GM19023 (cell line): Measurements from ENCODE around the gene DNAH17.

Experiments
- ATAC-seq: cut with Tn5 transposase; IDR thresholded peaks from one replicate; pipeline ENCODE4 v1.9.1; 2021; ENCODE audit warnings: mild to moderate bottlenecking, moderate library complexity; ENCODE audit not compliant: unreplicated experiment

DNAH17 gene

GRCh38 chr17:78499715-78500540 lies 77.3 kb downstream of the DNAH17 start:
- ATAC-seq = no peak

GRCh38 chr17:78498848-78499247 lies 78.3 kb downstream of the DNAH17 start:
- ATAC-seq = no peak

DNA sequence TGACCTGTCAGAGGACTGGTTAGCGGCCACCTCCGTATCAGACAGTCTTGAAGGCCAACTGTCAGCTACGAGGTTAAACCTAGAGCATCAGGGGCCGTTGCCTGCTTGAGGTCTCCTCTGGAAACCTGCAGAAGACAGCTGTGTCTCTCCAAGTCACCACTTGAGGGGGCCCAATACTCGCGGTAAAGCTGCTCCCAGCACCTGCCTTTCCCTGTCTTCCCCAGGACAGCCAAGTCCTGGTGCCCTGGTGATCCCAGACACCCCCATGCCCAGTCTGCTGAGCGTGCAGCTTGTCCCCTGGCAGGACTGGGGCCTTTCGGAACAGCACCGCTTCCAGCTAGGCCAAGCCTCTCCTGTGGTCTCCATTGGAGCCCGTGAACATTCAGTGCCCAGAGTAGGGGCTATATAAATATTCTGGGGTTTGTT lies 80.1 kb downstream of the DNAH17 start:
- ATAC-seq = no peak

DNA sequence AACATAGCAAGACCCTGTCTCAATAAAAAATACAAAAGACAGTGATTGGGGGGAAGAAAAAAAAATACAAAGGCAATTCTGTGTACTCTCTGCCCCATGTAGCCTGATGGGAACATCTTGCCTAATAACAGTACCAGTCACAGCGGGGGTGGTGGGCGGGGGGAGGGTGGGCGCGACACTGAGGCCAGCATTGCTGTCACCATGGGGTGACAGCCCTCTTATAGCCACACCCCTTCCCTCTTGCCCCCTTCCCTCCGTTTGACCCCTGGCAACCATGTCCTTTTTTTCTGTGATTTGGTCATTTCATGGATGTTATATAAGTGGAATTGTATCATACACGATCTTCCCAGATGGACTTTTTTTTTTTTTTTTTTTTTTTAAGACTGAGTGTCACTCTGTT lies 80.9 kb downstream of the DNAH17 start:
- no peak for ATAC-seq

- ATAC-seq = no peak
These were observed 81.6 kb downstream of the DNAH17 start for GRCh38 chr17:78495634-78496033.

DNA sequence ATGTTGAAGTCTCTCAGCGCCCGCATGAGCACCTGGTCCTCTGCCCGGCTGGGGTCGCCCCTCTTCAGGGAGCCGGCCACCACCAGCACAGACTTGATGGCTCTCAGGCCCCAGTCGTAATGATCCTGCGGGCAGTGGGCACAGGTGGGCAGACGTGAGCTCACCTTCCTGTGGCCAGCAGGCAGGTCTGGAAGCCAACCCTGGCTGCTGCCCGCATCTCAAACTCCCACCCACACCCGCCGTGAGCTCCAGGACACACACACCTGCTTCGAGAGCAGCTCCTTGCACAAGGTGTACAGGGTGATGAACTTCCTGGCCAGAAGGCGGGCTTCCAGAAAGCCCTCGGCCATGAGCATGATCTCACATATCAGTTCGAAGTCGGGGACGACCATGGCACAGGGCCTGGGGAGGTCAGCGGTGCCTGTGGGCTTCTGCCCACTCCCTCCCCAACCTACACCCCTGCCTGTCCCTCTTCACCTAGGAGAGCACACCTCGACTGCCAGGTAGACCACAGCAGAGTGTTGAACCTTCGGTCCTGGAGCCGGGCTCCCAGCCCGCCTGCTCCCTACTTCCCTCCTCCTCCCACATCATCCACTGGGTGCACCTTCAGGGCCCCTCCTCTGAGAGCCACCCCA lies 82.4 kb downstream of the DNAH17 start:
- ATAC-seq = no peak

DNA sequence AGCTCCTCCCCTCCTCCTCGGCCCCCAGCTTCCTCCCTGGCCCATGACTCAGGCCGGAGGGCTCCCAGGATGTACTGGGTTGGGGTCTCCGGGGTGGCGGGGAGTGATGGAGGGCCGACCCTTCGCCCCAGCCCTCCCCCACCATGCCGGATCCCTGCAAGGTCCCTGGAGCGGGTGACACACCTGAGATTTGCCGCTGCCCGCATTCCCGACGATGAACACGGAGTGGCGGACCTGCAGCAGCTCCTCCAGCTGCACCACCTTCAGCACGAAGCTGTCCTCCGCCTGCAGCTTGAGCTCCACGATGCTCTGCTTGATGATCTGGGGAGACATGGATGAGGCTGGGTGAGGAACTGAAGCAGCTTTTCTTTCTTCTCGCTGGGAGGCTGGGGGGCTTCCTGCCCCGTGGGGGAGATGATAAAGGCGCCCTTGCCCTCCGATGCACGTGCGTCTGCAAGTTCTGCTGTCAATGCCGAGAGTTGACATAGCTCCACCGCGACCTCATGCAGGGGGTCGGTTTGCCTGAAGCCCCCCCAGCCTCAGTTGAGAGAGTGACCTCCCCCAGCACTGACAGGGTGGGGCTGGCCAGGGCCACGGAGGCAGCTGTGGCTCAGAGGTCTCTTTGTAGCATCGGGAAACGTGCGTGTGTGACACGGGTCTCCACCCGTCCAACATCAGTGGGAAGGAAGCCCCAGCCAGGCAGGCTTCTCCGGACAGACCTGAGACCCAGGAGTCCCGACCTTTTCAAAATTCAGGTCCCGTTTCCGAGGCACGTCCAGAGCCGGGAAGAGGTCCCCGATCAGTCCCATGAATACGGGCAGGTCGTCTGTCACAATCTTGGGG lies 83.1 kb downstream of the DNAH17 start:
- ATAC-seq = no peak

DNA sequence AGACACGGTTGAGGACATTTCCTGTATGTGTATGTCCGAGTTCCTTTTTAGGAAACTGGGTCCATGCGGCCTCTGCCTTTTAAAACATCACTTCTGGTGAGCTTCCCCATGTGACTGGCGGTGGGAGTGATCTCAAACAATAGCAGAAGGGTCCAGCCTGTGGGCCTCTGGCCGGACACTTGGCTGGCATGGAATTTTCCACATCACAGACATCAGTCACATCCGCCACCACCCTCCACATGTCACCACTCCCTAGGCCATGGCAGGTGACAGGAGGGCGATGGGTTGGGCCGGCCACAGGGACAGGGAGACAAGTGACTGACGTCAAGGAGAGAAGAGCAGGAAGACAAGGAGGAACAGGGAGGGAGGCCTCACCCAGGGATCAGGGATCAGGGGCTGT lies 83.7 kb downstream of the DNAH17 start:
- ATAC-seq = no peak

DNA sequence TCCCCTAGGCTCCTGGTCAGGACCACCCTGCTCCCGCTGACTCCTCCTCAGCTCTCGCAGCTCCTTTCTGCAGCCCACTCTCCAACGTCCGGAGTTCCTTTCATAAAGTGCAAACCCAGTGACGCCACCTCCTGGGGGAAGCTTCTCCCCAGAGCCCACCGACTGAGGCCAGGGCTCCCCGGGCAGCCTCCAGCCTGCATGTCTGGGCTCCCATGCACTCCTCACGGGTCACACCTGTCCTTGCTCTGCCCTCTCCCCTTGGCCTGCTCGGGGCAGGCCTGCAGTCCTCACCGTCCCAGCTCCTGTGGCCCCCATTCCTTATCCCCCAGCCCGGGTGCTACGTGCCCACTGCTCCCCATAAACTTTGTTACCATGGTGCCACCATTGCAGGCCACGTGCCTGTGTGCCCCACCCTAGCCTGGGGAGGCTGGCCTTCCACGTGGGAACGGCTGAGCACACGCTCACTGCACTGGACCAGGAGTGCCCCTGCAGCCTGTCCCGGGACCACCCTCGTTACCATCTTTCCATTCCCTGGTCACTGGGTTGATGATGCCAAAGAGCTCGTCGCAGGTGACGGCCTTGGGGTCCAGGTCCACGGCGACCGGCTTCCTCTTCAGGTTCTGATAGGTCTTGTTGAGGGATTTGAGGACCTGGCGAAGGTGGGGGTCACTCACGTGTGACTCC lies 84.9 kb downstream of the DNAH17 start:
- no peak for ATAC-seq

GRCh38 chr17:78491236-78492115 lies 85.7 kb downstream of the DNAH17 start:
- ATAC-seq = no peak

GRCh38 chr17:78490673-78491072 lies 86.5 kb downstream of the DNAH17 start:
- ATAC-seq = no peak

DNA sequence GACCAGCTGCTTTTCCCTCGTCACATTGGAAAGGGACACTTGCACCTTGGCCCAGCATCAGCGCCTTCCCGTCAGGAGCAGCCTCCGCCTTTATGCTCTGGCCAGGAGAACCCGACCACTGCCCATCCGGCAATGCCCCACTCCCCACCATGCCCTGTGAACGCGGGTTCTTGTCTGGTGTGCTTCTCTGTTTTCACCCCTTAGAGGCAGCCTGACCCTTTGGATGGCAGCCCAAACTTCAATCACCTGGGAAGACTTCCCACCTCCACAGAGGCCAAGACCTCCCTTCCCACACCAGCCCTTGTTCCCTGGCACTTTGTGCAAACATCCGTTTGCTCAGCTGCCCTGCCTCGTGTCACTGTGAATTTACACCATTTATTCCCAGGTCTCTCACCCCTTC lies 87.0 kb downstream of the DNAH17 start:
- no peak for ATAC-seq

DNA sequence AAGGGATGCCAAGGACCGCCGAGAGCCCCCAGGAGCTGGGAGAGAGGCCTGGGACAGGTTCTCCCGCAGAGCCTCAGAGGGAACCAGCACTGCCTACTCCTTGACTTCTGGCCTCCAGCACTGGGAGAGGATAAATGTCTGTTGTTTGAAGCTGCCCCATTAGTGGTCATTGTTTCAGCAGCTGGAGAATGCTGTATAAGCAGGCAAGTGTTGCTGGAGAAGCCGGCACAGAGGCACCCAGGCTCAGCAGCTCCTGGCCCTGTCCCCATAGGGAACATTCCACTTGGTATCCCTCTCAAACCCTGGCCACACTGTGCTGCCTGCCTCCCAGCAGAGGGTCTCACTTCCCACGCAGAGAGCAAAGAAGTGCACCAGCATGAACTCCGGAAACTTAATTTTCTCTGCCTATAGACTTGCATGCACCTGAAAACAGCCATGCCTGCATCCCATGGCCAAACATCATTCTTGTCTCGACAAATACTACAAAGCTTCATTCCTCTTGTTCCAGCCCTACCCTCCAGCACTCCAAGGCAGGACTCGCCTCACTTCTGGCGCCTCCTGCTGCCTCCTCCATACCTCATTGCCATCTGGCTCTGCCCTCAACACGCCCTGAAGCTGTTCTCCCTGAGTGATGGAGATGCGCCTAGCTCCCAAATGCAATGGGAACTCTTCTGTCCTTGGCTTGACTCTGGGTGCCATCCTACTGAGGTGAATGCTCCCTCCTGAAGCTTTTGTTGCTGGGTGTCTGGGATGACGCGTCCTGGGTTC lies 88.1 kb downstream of the DNAH17 start:
- ATAC-seq = no peak

DNA sequence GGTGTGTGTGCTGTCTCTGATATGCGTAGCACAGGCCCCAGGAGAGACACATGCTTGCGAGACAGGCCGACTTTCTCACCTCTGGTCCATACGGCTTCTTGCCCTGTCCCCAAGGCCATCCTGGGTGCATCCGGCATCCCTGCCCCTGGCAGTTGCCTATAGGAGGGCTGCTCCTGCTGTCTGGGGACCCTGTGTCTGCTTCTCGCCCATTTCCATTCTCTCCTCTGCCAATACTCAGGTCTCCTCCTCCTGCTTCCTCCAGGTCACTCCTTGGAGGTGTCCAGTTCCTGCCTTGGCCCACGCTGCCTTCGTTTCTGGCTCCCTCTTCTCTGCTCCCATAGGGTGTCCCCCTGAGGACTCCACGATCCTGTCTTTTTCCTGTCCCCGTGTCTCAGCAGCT lies 89.0 kb downstream of the DNAH17 start:
- ATAC-seq = no peak

GRCh38 chr17:78486946-78487680 lies 90.1 kb downstream of the DNAH17 start:
- no peak for ATAC-seq

DNA sequence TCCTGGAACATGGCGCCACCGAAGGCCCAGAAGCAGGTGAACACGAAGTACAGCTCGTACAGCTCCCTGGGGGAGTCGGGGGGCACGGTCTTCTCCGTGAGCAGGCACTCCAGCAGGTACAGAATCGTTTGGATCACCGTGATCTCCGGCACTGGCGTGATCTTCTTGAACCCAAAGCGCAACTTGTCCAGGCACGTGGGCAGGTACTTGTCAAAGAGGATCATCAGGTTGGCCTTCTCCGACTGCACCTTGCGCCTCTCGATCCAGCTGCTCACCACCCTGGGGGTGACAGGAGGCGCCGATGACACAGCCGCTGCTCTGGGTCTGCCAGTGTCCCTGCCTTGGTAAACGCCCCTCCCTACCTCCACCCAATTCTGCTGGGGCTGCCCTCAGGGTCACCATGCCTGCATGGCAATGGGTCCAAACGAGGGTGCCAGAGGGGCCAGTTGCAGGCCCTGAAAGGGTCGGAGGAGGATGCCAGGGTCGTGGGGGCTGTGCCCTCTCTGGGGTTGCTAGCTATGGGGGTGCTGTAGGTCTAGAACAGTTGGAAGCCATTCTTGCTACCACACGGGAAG lies 90.9 kb downstream of the DNAH17 start:
- no peak for ATAC-seq

GRCh38 chr17:78485290-78486168 lies 91.7 kb downstream of the DNAH17 start:
- ATAC-seq = no peak
